ENCODE results near the gene MRPL12. TPM values are rescaled to one million over a fixed set of nuclear protein-coding genes. Genes with fewer than 3 reads are reported as not detected.
"Not testable (repeated sequence)": the region's sequence is repeated elsewhere in the genome, so short reads cannot be mapped to it uniquely, and the experiment has no call there.

MRPL12 gene
- polyA plus RNA-seq, 4 donors: 26.8 to 53.8 (median 41.6) TPM

- no peak for DNase-seq (ENCODE audit: low read depth in 4 of 4, low spot score in 3 of 4)
Observed at GRCh38 chr17:81737947-81738800, 35.0 kb downstream of the MRPL12 start.

GRCh38 chr17:81738801-81739393 lies 35.7 kb downstream of the MRPL12 start:
- no peak for DNase-seq (ENCODE audit: low read depth in 4 of 4, low spot score in 3 of 4)

DNA sequence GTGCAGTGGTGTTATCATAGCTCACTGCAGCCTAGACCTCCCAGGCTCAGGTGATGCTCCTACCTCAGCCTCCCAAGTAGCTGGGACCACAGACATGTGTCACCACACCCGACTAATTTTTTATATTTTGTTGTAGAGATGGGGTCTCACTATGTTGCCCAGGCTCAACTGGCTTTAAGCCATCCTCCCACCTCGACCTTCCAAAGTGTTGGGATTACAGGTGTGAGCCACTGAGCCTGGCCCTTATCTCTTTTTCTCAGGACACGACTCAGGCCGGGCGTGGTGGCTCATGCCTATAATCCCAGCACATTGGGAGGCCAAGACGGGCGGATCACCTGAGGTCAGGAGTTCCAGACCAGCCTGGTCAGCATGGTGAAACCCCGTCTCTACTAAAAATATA lies 36.4 kb downstream of the MRPL12 start:
- DNase-seq (ENCODE audit: low read depth in 4 of 4, low spot score in 3 of 4): not testable (repeated sequence)

DNA sequence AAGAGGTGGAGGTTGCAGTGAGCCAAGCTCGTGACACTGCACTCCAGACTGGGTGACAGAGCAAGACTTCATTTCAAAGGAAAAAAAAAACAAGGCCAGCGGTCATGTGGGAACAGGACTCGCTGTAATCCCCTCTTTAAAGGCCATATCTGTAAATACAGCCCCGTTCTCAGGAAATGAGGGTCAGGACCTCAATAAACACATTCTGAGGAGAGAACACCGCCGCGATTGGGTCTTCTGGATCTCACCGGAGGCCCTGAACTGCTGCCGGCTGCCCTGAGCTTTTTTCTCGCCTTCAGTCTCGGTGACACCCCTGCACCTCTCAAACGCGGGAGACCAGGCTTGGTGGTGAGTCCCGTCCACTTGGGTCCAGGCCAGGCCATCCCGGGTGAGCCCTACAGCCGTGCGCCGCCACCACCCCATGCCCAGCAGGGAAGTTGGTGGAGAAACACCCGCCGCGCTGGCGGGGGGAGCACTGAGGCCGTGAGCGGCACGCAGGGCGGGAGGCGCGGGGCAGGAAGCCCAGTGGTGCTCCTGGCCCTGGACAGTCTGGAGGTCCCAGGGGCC lies 37.3 kb downstream of the MRPL12 start:
- no peak for DNase-seq (ENCODE audit: low read depth in 4 of 4, low spot score in 3 of 4)

- DNase-seq (ENCODE audit: low read depth in 4 of 4, low spot score in 3 of 4): no peak
Observed at GRCh38 chr17:81741049-81741593, 38.0 kb downstream of the MRPL12 start.

GRCh38 chr17:81741594-81742452 lies 38.7 kb downstream of the MRPL12 start:
- DNase-seq (ENCODE audit: low read depth in 4 of 4, low spot score in 3 of 4): no peak

Other genes with a start within 250 kb of the MRPL12 start
- 1,000 to 10,000 TPM; 2,973 to 3,218 (median 3,183) TPM for gene ACTG1, start 190.6 kb upstream of the MRPL12 start, polyA plus RNA-seq (ENCODE audit: insufficient read length in 4 of 4)
- gene FSCN2, start 175.0 kb upstream of the MRPL12 start, polyA plus RNA-seq (ENCODE audit: insufficient read length in 4 of 4): 1 to 10 TPM; 1.2 to 2.5 (median 1.7) TPM
- gene FAAP100, start 151.0 kb upstream of the MRPL12 start, polyA plus RNA-seq (ENCODE audit: insufficient read length in 4 of 4): 10 to 100 TPM; 19.0 to 37.2 (median 24.3) TPM
- gene NPLOC4, start 66.3 kb upstream of the MRPL12 start, polyA plus RNA-seq (ENCODE audit: insufficient read length in 4 of 4): 10 to 100 TPM; 45.0 to 70.0 (median 57.1) TPM
- gene TSPAN10, start 66.2 kb upstream of the MRPL12 start, polyA plus RNA-seq (ENCODE audit: insufficient read length in 4 of 4): 1 to 10 TPM; 2.0 to 6.9 (median 2.2) TPM
- gene PDE6G, start 46.8 kb upstream of the MRPL12 start, polyA plus RNA-seq (ENCODE audit: insufficient read length in 4 of 4): 10 to 100 TPM in 3 of 4 donors, 1 to 10 TPM in 1; 6.2 to 15.0 (median 13.1) TPM
- gene OXLD1, start 36.8 kb upstream of the MRPL12 start, polyA plus RNA-seq (ENCODE audit: insufficient read length in 4 of 4): 10 to 100 TPM in 3 of 4 donors, 1 to 10 TPM in 1; 9.6 to 21.6 (median 12.3) TPM
- gene CCDC137, start 36.6 kb upstream of the MRPL12 start, polyA plus RNA-seq (ENCODE audit: insufficient read length in 4 of 4): 10 to 100 TPM in 3 of 4 donors, 1 to 10 TPM in 1; 9.6 to 18.5 (median 14.0) TPM
- gene ARL16, start 19.6 kb upstream of the MRPL12 start, polyA plus RNA-seq (ENCODE audit: insufficient read length in 4 of 4): 10 to 100 TPM; 34.7 to 52.6 (median 43.6) TPM
- 100 to 1,000 TPM in 1 of 4 donors, 10 to 100 TPM in 3; 88.9 to 110 (median 96.0) TPM for gene HGS, start 19.4 kb upstream of the MRPL12 start, polyA plus RNA-seq (ENCODE audit: insufficient read length in 4 of 4)
- 10 to 100 TPM in 3 of 4 donors, 1 to 10 TPM in 1; 7.1 to 20.5 (median 12.5) TPM for gene SLC25A10, start 8.9 kb downstream of the MRPL12 start, polyA plus RNA-seq (ENCODE audit: insufficient read length in 4 of 4)
- 10 to 100 TPM in 2 of 4 donors, 1 to 10 TPM in 2; 1.2 to 18.6 (median 9.1) TPM for gene GCGR, start 100.8 kb downstream of the MRPL12 start, polyA plus RNA-seq (ENCODE audit: insufficient read length in 4 of 4)
- gene MCRIP1, start 129.9 kb downstream of the MRPL12 start, polyA plus RNA-seq (ENCODE audit: insufficient read length in 4 of 4): 100 to 1,000 TPM in 1 of 4 donors, 10 to 100 TPM in 3; 76.5 to 114 (median 90.4) TPM
- gene PPP1R27, start 131.7 kb downstream of the MRPL12 start, polyA plus RNA-seq (ENCODE audit: insufficient read length in 4 of 4): under 1 TPM in 3 of 4 donors, not detected in 1; 0.14 to 0.58 (median 0.26) TPM
- gene P4HB, start 157.2 kb downstream of the MRPL12 start, polyA plus RNA-seq (ENCODE audit: insufficient read length in 4 of 4): 100 to 1,000 TPM; 409 to 482 (median 447) TPM
- 100 to 1,000 TPM; 165 to 238 (median 183) TPM for gene ARHGDIA, start 168.0 kb downstream of the MRPL12 start, polyA plus RNA-seq (ENCODE audit: insufficient read length in 4 of 4)
- gene ALYREF, start 188.2 kb downstream of the MRPL12 start, polyA plus RNA-seq (ENCODE audit: insufficient read length in 4 of 4): 10 to 100 TPM; 66.2 to 85.2 (median 73.7) TPM
- gene ANAPC11, start 188.4 kb downstream of the MRPL12 start, polyA plus RNA-seq (ENCODE audit: insufficient read length in 4 of 4): 100 to 1,000 TPM in 1 of 4 donors, 10 to 100 TPM in 3; 69.4 to 105 (median 73.2) TPM
- gene NPB, start 198.9 kb downstream of the MRPL12 start, polyA plus RNA-seq (ENCODE audit: insufficient read length in 4 of 4): 1 to 10 TPM in 1 of 4 donors, under 1 TPM in 3; 0.33 to 1.4 (median 0.50) TPM
- gene PCYT2, start 208.0 kb downstream of the MRPL12 start, polyA plus RNA-seq (ENCODE audit: insufficient read length in 4 of 4): 10 to 100 TPM; 13.4 to 47.8 (median 41.3) TPM
- gene SIRT7, start 214.8 kb downstream of the MRPL12 start, polyA plus RNA-seq (ENCODE audit: insufficient read length in 4 of 4): 10 to 100 TPM in 3 of 4 donors, 1 to 10 TPM in 1; 7.7 to 22.0 (median 11.1) TPM
- 10 to 100 TPM in 3 of 4 donors, 1 to 10 TPM in 1; 9.6 to 14.8 (median 12.0) TPM for gene MAFG, start 224.4 kb downstream of the MRPL12 start, polyA plus RNA-seq (ENCODE audit: insufficient read length in 4 of 4)
- gene PYCR1, start 233.9 kb downstream of the MRPL12 start, polyA plus RNA-seq (ENCODE audit: insufficient read length in 4 of 4): 10 to 100 TPM; 29.4 to 75.5 (median 31.5) TPM
- gene MYADML2, start 243.9 kb downstream of the MRPL12 start, polyA plus RNA-seq (ENCODE audit: insufficient read length in 4 of 4): under 1 TPM in 3 of 4 donors, not detected in 1; 0.07 to 0.26 (median 0.07) TPM